Epidermal melanocyte (primary cell): Measurements from ENCODE around the gene TEP1.
"Not testable (repeated sequence)": the region's sequence is repeated elsewhere in the genome, so short reads cannot be mapped to it uniquely, and the experiment has no call there.

ENCODE experiments used
- DNase-seq: peaks from one replicate; pipeline ENCODE4 v3.0.0; 2011; ENCODE audit warnings: low spot score; ENCODE audit not compliant: insufficient read length

TEP1 gene

DNA sequence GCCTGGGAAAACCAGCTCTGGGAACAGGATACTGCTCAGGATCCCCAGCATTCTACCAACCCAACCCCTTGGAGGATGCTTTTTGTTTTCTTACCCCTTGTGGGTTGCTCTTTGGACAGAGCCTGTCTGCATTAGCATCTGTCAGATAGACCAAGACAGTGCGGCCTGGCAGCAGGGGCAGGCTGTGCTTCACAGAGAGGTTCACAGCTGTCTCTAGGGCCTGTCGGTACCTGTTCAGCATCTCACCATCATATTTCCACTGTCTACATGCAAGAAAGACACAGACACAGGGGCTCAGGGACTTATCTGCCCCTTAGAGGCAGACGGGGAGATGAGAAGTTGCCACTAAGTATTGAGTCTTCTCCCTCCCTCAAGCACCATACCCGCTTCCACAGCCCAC is 21.8 kb downstream of the TEP1 start:
- no peak for DNase-seq

- DNase-seq = no peak
Observed at GRCh38 chr14:20388159-20388558, 25.1 kb downstream of the TEP1 start.

- no peak for DNase-seq
Observed at GRCh38 chr14:20387576-20387975, 25.7 kb downstream of the TEP1 start.

DNA sequence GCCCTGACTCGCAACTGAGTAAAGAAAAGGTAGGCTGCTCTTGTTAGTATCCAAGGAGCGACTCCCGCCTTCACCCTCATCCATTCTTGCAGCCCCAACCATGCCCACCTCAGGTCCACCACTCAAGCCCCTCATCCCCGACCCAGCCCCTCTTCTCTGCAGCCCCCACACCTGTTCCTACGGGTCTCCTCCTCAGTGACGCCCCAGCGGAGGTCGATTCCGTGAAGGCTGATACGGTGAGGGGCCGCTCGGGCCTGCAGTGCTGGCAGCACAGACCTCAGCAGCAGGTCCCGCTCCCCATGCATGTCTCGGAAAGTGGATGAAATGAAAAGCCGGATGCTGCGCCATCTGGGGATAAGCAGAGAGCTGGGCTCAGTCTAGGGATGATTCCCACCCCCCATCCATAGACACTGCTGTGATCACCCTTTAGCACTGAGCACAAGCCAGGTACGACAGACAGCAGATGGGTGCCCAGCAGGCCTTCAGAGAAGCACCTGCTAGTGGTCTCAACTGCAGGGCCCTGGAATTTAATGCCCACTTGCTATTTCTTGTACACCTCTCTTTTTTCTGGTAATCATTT is 26.9 kb downstream of the TEP1 start:
- no peak for DNase-seq

DNA sequence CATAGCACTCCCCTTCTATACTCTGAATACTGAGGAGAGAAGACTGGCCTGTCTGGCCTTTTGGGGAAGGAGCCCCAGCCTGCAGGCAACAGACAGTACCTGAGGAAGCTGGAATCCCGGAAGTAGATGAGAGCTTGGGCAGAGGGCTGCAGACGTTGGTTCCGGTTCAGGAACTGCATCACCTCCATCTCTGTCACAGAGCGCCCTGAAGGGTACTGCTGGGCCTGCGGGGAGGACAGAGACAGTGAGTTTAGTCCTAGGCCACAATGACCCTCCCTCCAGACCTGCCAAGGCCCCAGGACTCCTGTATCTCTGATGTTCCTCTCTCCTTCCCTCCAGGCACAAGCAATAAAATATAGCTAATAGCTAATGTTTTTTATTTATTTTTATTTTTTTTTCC is 28.4 kb downstream of the TEP1 start:
- DNase-seq = no peak

- DNase-seq = no peak
Observed at GRCh38 chr14:20384321-20384720, 29.0 kb downstream of the TEP1 start.

DNA sequence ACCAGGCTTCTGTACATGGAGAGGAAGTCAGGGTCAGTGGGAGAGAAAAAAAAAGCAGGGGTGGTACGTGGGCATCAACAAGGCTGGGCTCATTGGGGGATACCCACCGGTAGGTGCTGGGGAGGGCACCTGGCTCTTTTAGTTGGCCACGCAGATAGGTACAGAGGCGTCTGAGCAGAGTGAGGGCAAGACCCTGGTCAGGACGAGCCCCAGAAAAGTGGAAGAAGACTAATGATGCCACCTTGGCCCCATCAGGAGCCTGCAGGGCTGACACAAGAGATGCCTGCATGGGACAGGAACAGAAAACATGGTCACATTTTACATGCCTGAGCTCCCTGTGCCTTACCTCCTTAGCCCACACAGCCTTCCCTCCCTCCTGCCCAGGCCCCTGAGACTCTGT is 29.7 kb downstream of the TEP1 start:
- no peak for DNase-seq

GRCh38 chr14:20383032-20383431 is 30.3 kb downstream of the TEP1 start:
- DNase-seq = no peak

GRCh38 chr14:20382526-20382925 is 30.8 kb downstream of the TEP1 start:
- DNase-seq = no peak

DNA sequence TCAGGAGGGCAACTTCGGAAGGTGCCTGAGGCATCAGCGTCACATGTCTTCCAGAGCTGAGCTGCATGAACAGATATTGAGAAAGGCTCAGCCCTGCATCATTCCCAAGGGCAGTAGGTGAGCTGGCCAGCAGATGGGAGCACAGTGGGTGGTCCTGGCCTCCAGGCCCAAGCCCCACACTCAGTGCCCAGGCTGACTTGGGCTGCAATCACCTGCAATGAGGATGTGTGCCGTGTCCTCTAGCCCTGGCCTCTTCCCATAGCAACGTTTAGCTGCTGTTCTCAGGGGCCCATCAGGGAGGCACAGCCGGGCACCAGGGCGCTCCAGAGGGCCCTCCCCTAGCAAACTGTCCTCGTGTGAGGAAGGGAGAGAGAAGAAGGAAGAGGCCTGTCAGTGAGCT is 32.0 kb downstream of the TEP1 start:
- DNase-seq = no peak

DNA sequence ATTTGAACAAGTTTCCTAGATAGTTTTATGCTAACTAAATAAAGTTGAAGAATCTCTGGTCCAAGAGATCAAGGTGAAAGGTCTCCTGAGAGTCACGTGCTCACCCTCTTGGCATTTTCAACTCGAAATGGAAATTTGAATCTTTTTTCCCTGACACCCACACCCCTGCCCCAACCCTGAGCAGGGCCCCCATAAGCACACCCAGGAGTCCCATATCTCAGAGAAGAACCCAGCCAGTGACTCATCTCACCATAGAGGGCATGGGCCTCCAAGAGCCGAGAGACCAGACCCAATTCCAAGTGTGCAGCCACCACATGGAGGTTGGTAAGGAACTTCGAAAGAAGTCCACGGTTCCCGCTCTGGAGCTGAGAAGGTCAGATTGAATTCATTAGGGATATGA is 32.6 kb downstream of the TEP1 start:
- DNase-seq = no peak

DNA sequence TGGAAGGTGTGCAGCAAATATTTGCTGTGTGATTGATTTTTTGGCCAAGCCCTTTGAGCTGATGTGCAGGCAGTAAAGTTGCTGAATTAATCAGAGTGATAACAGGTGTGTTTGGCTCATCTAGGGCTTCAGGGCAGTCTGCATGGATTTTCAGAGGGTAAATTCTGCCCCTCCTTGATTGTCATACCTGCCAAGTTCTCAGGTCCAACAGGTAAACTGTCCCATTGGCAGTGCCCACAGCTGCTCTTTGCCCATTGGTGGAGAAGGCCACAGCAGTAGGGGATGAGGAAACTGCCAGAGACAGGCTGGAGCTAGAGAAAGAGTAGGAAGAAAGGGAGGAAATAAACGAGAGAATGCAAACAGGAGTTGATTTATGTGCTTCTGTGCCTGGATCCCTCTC is 33.6 kb downstream of the TEP1 start:
- DNase-seq = no peak

DNA sequence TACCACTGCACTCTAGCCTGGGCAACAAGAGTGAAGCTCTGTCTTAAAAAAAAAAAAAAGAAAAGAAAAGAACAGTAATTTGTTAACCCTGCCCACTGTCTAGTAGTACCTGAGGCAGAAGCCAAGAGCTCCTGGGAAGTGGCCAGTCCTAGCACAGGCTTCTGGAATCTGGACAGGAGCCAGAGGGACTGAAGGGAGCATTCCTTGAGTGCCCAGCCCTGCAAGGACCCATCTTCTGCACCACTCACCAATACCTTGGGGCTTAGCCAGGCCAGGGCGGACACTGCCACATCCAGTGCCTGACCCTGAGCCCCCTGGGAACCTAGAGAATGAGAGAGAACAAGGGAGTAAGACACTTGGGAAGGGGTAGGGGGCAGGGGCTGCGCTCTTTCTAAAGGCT is 36.1 kb downstream of the TEP1 start:
- DNase-seq = no peak

DNA sequence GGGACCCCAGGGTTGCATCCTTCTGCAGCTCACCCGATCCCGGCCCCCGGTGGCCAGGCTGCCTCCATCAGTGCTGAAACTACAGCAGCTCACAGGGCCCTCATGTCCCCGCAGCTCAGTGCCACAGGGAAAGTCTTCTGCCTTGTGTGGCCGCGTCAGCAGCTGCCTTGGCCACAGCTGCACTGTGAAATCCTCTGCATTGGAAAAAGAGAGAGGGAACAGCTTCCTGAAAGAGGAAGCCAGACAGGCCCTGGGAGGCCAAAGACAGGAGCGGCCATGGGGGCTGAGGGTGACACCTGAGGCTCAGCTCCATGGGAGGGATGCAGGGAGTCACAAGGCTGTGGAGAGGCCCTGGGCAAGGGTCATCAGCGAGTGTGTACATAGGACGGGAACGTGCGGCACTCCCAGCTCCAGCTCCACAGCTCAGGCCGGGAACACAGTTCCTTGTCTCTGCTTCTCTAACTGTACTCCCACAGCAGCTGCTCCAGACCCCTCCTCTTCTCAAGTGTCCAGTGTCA is 37.2 kb downstream of the TEP1 start:
- DNase-seq = no peak

- no peak for DNase-seq
Observed at GRCh38 chr14:20375471-20375870, 37.8 kb downstream of the TEP1 start.

DNA sequence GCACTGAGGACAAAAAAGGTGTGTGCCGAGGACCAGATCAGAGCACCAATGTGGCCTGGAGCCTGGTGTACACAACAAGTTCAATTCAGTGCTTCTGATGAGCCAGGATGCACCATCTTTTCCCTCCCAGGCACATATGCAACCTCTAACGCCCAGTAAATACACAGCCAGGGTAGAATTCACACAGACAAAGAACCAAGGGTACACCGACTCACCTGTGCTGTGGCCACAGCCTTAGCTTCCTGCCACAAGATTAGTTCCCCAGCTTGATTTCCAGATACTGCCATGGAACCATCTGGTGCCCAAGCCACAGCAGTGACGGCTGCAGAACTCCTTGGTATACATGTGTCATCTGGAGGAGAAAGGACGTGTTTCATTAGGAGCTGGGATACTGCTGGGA is 40.5 kb downstream of the TEP1 start:
- DNase-seq = no peak

- DNase-seq = no peak
Observed at GRCh38 chr14:20365928-20366327, 47.4 kb downstream of the TEP1 start.

- not testable (repeated sequence) for DNase-seq
Observed at GRCh38 chr14:20358474-20358873, 54.8 kb downstream of the TEP1 start.

GRCh38 chr14:20356422-20356821 is 56.9 kb downstream of the TEP1 start:
- no peak for DNase-seq

DNA sequence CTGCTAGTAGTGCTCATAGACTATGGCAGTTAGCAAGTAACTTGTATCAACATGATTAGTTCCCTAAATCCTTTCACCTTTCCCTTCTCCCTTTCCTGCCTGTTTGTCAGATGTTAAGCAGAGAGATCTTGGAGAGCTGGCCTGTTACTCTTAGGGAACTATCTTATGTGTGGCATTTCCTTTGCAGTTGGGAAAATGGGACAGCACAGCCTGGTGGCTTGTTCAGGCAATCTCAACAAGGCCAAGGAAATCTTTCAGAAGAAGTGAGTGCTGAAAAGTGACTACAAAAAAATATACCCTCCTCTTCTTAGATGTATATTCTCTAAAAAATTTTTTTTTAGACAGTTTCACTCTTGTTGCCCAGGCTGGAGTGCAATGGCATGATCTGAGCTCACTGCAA is 62.4 kb downstream of the TEP1 start:
- no peak for DNase-seq

GRCh38 chr14:20350282-20350681 is 63.0 kb downstream of the TEP1 start:
- DNase-seq = no peak

- DNase-seq = no peak
Observed at GRCh38 chr14:20347747-20348146, 65.6 kb downstream of the TEP1 start.

- DNase-seq = no peak
Observed at GRCh38 chr14:20346713-20347112, 66.6 kb downstream of the TEP1 start.

DNA sequence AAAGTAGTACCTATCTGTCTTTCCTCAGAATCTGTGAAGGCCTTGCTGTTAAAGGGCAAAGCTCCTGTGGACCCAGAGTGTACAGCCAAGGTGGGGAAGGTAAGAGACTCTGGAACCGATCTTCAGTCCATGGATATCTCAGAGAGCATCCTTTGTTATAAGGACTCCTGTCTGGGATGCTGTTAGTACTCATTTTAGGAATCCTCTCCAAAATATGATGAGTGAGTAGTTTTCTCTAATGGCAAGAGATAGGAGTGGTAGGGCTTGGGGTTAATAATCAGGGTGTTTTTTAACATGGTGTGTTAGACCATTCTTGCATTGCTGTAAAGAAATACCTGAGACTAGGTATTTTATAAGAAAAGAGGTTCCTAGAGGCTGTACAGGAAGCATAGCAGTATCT is 67.9 kb downstream of the TEP1 start:
- DNase-seq = no peak
